ENCODE data around the gene VWF.

The VWF gene

GRCh38 chr12:5908251-5908650, 216.2 kb downstream of the VWF start:
- H3K4me3 ChIP-seq (ENCODE audit: low read depth, low read length, poor library complexity, severe bottlenecking), result no peak overlapping the region
- no peaks in the 10 kb centered on the region for H4K20me1 ChIP-seq (ENCODE audit: insufficient read depth, low read length)
- H3K4me2 ChIP-seq (ENCODE audit: low read length), result no peak overlapping the region
- TF ChIP-seq, protein P1, sequence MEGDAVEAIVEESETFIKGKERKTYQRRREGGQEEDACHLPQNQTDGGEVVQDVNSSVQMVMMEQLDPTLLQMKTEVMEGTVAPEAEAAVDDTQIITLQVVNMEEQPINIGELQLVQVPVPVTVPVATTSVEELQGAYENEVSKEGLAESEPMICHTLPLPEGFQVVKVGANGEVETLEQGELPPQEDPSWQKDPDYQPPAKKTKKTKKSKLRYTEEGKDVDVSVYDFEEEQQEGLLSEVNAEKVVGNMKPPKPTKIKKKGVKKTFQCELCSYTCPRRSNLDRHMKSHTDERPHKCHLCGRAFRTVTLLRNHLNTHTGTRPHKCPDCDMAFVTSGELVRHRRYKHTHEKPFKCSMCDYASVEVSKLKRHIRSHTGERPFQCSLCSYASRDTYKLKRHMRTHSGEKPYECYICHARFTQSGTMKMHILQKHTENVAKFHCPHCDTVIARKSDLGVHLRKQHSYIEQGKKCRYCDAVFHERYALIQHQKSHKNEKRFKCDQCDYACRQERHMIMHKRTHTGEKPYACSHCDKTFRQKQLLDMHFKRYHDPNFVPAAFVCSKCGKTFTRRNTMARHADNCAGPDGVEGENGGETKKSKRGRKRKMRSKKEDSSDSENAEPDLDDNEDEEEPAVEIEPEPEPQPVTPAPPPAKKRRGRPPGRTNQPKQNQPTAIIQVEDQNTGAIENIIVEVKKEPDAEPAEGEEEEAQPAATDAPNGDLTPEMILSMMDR (IDR thresholded peaks at IDR 0.05; ENCODE audit: low read length), result no peak
- TF ChIP-seq EZH2 (IDR thresholded peaks at IDR 0.05; ENCODE audit: borderline replicate concordance, low read length), result no peak
- no peaks in the 10 kb centered on the region for H3K9me3 ChIP-seq (ENCODE audit: low read length)
- no peaks in the 10 kb centered on the region for H3K36me3 ChIP-seq (ENCODE audit: insufficient read depth, low read length)
- H3K27me3 ChIP-seq (ENCODE audit: insufficient read depth, low read length), result no peaks in the 10 kb centered on the region; the same call in 1 of the 2 replicates
- H2AFZ ChIP-seq (ENCODE audit: low read length), result no peak overlapping the region
- no peaks in the 10 kb centered on the region for H3K4me1 ChIP-seq (ENCODE audit: insufficient read depth, low read length, severe bottlenecking)
- H3K79me2 ChIP-seq (ENCODE audit: insufficient read depth, low read length), result no peaks in the 10 kb centered on the region
- H3K9me2 ChIP-seq (ENCODE audit: low read depth, low read length), result no peaks in the 10 kb centered on the region
- no peak overlapping the region for H3K9ac ChIP-seq (ENCODE audit: low read length)
- H3F3A ChIP-seq (ENCODE audit: insufficient read depth, low read length), result no peaks in the 10 kb centered on the region
- no peak overlapping the region for H3K27ac ChIP-seq (ENCODE audit: low read depth, low read length, poor library complexity, severe bottlenecking)

DNA sequence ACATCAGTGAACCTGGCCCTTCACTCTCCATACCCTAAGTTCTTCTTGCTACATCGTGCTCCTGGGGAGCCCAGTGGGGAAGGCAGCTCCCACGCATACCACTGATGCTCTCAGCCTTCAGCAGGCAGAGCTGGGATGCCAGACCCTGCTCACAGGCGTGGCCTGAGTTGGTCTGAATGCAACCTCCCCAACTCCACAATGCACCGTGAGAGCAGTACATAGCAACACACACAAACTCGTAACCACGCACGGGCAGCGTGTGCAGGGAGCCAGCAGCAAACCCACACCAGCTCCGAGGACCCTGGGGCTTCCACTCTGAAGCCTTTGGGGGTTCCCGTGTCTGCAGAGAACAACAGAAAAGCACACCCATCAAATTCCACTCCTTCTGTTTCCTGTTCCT, 216.7 kb downstream of the VWF start:
- H3K4me2 ChIP-seq (ENCODE audit: low read length), result no peak overlapping the region
- no peaks in the 10 kb centered on the region for H3K79me2 ChIP-seq (ENCODE audit: insufficient read depth, low read length)
- no peaks in the 10 kb centered on the region; the same call in 1 of the 2 replicates for H3K27me3 ChIP-seq (ENCODE audit: insufficient read depth, low read length)
- no peaks in the 10 kb centered on the region for H4K20me1 ChIP-seq (ENCODE audit: insufficient read depth, low read length)
- TF ChIP-seq EZH2 (IDR thresholded peaks at IDR 0.05; ENCODE audit: borderline replicate concordance, low read length), result no peak
- no peaks in the 10 kb centered on the region for H3K9me2 ChIP-seq (ENCODE audit: low read depth, low read length)
- H3K36me3 ChIP-seq (ENCODE audit: insufficient read depth, low read length), result no peaks in the 10 kb centered on the region
- no peaks in the 10 kb centered on the region for H3K4me1 ChIP-seq (ENCODE audit: insufficient read depth, low read length, severe bottlenecking)
- no peak overlapping the region for H3K9ac ChIP-seq (ENCODE audit: low read length)
- no peaks in the 10 kb centered on the region for H3K9me3 ChIP-seq (ENCODE audit: low read length)
- no peak overlapping the region for H3K27ac ChIP-seq (ENCODE audit: low read depth, low read length, poor library complexity, severe bottlenecking)
- H3K4me3 ChIP-seq (ENCODE audit: low read depth, low read length, poor library complexity, severe bottlenecking), result no peak overlapping the region
- no peaks in the 10 kb centered on the region for H3F3A ChIP-seq (ENCODE audit: insufficient read depth, low read length)
- no peak overlapping the region for H2AFZ ChIP-seq (ENCODE audit: low read length)

DNA sequence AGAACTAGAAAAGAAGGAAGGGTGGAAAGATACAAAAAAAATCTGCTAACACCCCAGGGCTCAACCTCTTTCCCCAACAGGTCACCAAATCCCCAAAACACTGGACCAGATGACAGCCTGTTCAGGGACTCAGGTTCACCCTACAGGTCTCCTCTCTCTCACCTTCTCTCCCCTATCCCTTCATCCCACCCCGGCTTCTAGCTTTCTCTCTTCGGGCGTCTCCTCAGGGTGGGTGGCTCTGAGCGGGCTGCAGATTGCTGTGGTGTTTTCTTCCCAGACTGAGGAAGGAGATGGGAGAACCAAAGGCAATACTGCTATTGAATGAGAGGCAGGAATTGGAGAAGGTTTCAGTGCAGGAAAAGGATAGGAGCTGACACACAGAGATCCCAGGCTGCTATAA, 218.7 kb downstream of the VWF start:
- Histone ChIP-seq H3K27me3 (ENCODE audit: insufficient read depth, low read length) (no peaks in the 10 kb centered on the region; the same call in 1 of the 2 replicates), H3K27ac (ENCODE audit: low read depth, low read length, poor library complexity, severe bottlenecking) (no peak overlapping the region), H3F3A (ENCODE audit: insufficient read depth, low read length) (no peaks in the 10 kb centered on the region), H2AFZ (ENCODE audit: low read length) (no peak overlapping the region), H3K4me1 (ENCODE audit: insufficient read depth, low read length, severe bottlenecking) (no peaks in the 10 kb centered on the region), H4K20me1 (ENCODE audit: insufficient read depth, low read length) (no peaks in the 10 kb centered on the region), H3K9me2 (ENCODE audit: low read depth, low read length) (no peaks in the 10 kb centered on the region), H3K36me3 (ENCODE audit: insufficient read depth, low read length) (no peaks in the 10 kb centered on the region), H3K4me3 (ENCODE audit: low read depth, low read length, poor library complexity, severe bottlenecking) (no peak overlapping the region), H3K9me3 (ENCODE audit: low read length) (no peaks in the 10 kb centered on the region), H3K79me2 (ENCODE audit: insufficient read depth, low read length) (no peaks in the 10 kb centered on the region), H3K9ac (ENCODE audit: low read length) (no peak overlapping the region), H3K4me2 (ENCODE audit: low read length) (no peak overlapping the region)
- TF ChIP-seq EZH2 (IDR thresholded peaks at IDR 0.05; ENCODE audit: borderline replicate concordance, low read length), result no peak
- TF ChIP-seq, protein P1 (IDR thresholded peaks at IDR 0.05; ENCODE audit: low read length), result no peak

- H3K9me2 ChIP-seq (ENCODE audit: low read depth, low read length), result no peaks in the 10 kb centered on the region
- no peaks in the 10 kb centered on the region for H3K36me3 ChIP-seq (ENCODE audit: insufficient read depth, low read length)
- no peaks in the 10 kb centered on the region for H4K20me1 ChIP-seq (ENCODE audit: insufficient read depth, low read length)
- H3K79me2 ChIP-seq (ENCODE audit: insufficient read depth, low read length), result no peaks in the 10 kb centered on the region
- no peaks in the 10 kb centered on the region for H3K4me1 ChIP-seq (ENCODE audit: insufficient read depth, low read length, severe bottlenecking)
- no peak overlapping the region for H3K4me2 ChIP-seq (ENCODE audit: low read length)
- H3K27ac ChIP-seq (ENCODE audit: low read depth, low read length, poor library complexity, severe bottlenecking), result no peak overlapping the region
- no peak overlapping the region for H3K9ac ChIP-seq (ENCODE audit: low read length)
- H3K27me3 ChIP-seq (ENCODE audit: insufficient read depth, low read length), result no peaks in the 10 kb centered on the region; the same call in 1 of the 2 replicates
- no peak for TF ChIP-seq EZH2 (IDR thresholded peaks at IDR 0.05; ENCODE audit: borderline replicate concordance, low read length)
- TF ChIP-seq, protein P1 (IDR thresholded peaks at IDR 0.05; ENCODE audit: low read length), result no peak
- no peak overlapping the region for H2AFZ ChIP-seq (ENCODE audit: low read length)
- no peaks in the 10 kb centered on the region for H3K9me3 ChIP-seq (ENCODE audit: low read length)
- no peak overlapping the region for H3K4me3 ChIP-seq (ENCODE audit: low read depth, low read length, poor library complexity, severe bottlenecking)
- no peaks in the 10 kb centered on the region for H3F3A ChIP-seq (ENCODE audit: insufficient read depth, low read length)
These were observed 219.5 kb downstream of the VWF start for GRCh38 chr12:5904969-5905368.

Data from OCI-LY1 (cell line).